Measurements from ENCODE around the gene ITFG1.

DNA sequence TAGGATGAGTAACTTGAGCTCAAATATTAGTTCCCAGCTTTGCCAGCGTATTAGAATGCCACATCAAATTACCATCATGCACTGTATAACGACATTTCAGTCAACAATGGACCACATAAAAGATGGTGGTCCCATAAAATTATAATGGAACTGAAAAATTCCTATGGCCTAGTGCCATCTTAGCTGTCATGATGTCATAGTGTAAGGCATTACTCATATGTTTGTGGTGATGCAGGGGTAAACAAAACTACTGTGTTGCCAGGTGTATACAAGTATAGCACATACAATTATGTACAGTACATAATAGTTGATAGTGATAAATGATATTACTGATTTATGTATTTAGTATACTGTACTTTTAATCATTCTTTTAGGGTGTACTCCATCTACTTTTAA lies 262.7 kb downstream of the ITFG1 start:
- TF ChIP-seq POLR2AphosphoS5 (IDR thresholded peaks at IDR 0.05; ENCODE audit: low read depth, low read length), result no peak
- TF ChIP-seq, protein P1, sequence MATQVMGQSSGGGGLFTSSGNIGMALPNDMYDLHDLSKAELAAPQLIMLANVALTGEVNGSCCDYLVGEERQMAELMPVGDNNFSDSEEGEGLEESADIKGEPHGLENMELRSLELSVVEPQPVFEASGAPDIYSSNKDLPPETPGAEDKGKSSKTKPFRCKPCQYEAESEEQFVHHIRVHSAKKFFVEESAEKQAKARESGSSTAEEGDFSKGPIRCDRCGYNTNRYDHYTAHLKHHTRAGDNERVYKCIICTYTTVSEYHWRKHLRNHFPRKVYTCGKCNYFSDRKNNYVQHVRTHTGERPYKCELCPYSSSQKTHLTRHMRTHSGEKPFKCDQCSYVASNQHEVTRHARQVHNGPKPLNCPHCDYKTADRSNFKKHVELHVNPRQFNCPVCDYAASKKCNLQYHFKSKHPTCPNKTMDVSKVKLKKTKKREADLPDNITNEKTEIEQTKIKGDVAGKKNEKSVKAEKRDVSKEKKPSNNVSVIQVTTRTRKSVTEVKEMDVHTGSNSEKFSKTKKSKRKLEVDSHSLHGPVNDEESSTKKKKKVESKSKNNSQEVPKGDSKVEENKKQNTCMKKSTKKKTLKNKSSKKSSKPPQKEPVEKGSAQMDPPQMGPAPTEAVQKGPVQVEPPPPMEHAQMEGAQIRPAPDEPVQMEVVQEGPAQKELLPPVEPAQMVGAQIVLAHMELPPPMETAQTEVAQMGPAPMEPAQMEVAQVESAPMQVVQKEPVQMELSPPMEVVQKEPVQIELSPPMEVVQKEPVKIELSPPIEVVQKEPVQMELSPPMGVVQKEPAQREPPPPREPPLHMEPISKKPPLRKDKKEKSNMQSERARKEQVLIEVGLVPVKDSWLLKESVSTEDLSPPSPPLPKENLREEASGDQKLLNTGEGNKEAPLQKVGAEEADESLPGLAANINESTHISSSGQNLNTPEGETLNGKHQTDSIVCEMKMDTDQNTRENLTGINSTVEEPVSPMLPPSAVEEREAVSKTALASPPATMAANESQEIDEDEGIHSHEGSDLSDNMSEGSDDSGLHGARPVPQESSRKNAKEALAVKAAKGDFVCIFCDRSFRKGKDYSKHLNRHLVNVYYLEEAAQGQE (IDR thresholded peaks at IDR 0.05; ENCODE audit: insufficient read depth in 1 of 2, low read depth in 2 of 2, low read length in 2 of 2), result no peak
- TF ChIP-seq TAF1 (IDR thresholded peaks at IDR 0.05; ENCODE audit: borderline replicate concordance, insufficient read depth, low read length), result no peak
- TF ChIP-seq FOXP2 (optimal IDR thresholded peaks at IDR 0.05; ENCODE audit: borderline replicate concordance, extremely low read depth, extremely low read length, insufficient read depth), result no peak
- no peak for TF ChIP-seq SIN3A (IDR thresholded peaks at IDR 0.05; ENCODE audit: borderline replicate concordance, insufficient read depth, low read length)
